HG02885 (cell line): ENCODE results near the gene CCDC122.
"Not testable (repeated sequence)": the region's sequence is repeated elsewhere in the genome, so short reads cannot be mapped to it uniquely, and the experiment has no call there.

Source experiments
- ATAC-seq: cut with Tn5 transposase; IDR thresholded peaks from one replicate; pipeline ENCODE4 v1.9.1; 2021; ENCODE audit warnings: mild to moderate bottlenecking; ENCODE audit not compliant: unreplicated experiment, poor library complexity

The CCDC122 gene

GRCh38 chr13:43877766-43878165, 1.8 kb downstream of the CCDC122 start:
- no peak for ATAC-seq

GRCh38 chr13:43877326-43877725, 2.2 kb downstream of the CCDC122 start:
- ATAC-seq, result no peak

- ATAC-seq, result no peak
Measured at GRCh38 chr13:43876366-43876765, 3.2 kb downstream of the CCDC122 start.

- ATAC-seq, result no peak
Measured at GRCh38 chr13:43874504-43875092, 4.9 kb downstream of the CCDC122 start.

- no peak for ATAC-seq
Measured at GRCh38 chr13:43872181-43872580, 7.4 kb downstream of the CCDC122 start.

GRCh38 chr13:43865892-43866291, 13.6 kb downstream of the CCDC122 start:
- ATAC-seq, result no peak

- ATAC-seq, result no peak
Measured at GRCh38 chr13:43864921-43865320, 14.6 kb downstream of the CCDC122 start.

GRCh38 chr13:43861863-43862262, 17.7 kb downstream of the CCDC122 start:
- ATAC-seq, result no peak

- no peak for ATAC-seq
Measured at GRCh38 chr13:43852923-43853404, 26.6 kb downstream of the CCDC122 start.

- ATAC-seq, result no peak
Measured at GRCh38 chr13:43850873-43851272, 28.7 kb downstream of the CCDC122 start.

GRCh38 chr13:43848001-43848649, 31.4 kb downstream of the CCDC122 start:
- ATAC-seq, result no peak

GRCh38 chr13:43846496-43847158, 32.9 kb downstream of the CCDC122 start:
- ATAC-seq, result no peak

GRCh38 chr13:43838909-43839308, 40.6 kb downstream of the CCDC122 start:
- ATAC-seq, result no peak

- ATAC-seq, result no peak
Measured at GRCh38 chr13:43835701-43836100, 43.8 kb downstream of the CCDC122 start.

- ATAC-seq, result no peak
Measured at GRCh38 chr13:43831088-43831487, 48.5 kb downstream of the CCDC122 start.

GRCh38 chr13:43830497-43830881, 49.1 kb downstream of the CCDC122 start:
- no peak for ATAC-seq

- ATAC-seq, result not testable (repeated sequence)
Measured at GRCh38 chr13:43824656-43825055, 54.9 kb downstream of the CCDC122 start.

- ATAC-seq, result no peak
Measured at GRCh38 chr13:43822969-43823368, 56.6 kb downstream of the CCDC122 start.

GRCh38 chr13:43816401-43816889, 63.1 kb downstream of the CCDC122 start:
- no peak for ATAC-seq

- no peak for ATAC-seq
Measured at GRCh38 chr13:43815204-43815603, 64.3 kb downstream of the CCDC122 start.

GRCh38 chr13:43808676-43809075, 70.9 kb downstream of the CCDC122 start:
- no peak for ATAC-seq
